ELR (cell line): ENCODE data around the gene TACC2.
"Not testable (repeated sequence)": the region's sequence is repeated elsewhere in the genome, so short reads cannot be mapped to it uniquely, and the experiment has no call there.

Experiments
- DNase-seq: peaks from one replicate; pipeline ENCODE4 v3.0.0-alpha.2; 2015; ENCODE audit warnings: low read depth

TACC2 gene

GRCh38 chr10:122023257-122023656 is 34.3 kb downstream of the TACC2 start:
- not testable (repeated sequence) for DNase-seq

- peak; percentile 35 for DNase-seq
Observed at GRCh38 chr10:122029499-122030199, 40.7 kb downstream of the TACC2 start.

GRCh38 chr10:122030200-122030552 is 41.2 kb downstream of the TACC2 start:
- no peak for DNase-seq

GRCh38 chr10:122033224-122033926 is 44.4 kb downstream of the TACC2 start:
- no peak for DNase-seq

GRCh38 chr10:122034149-122034756 is 45.3 kb downstream of the TACC2 start:
- peak; percentile 84 for DNase-seq

- no peak for DNase-seq
Observed at GRCh38 chr10:122040786-122041185, 51.8 kb downstream of the TACC2 start.

GRCh38 chr10:122042836-122043235 is 53.9 kb downstream of the TACC2 start:
- DNase-seq, result no peak

GRCh38 chr10:122044045-122044661 is 55.2 kb downstream of the TACC2 start:
- no peak for DNase-seq

GRCh38 chr10:122044713-122045112 is 55.8 kb downstream of the TACC2 start:
- DNase-seq, result no peak

GRCh38 chr10:122045212-122045611 is 56.2 kb downstream of the TACC2 start:
- no peak for DNase-seq

GRCh38 chr10:122047560-122047959 is 58.6 kb downstream of the TACC2 start:
- no peak for DNase-seq

GRCh38 chr10:122049076-122049475 is 60.1 kb downstream of the TACC2 start:
- DNase-seq, result no peak

- no peak for DNase-seq
Observed at GRCh38 chr10:122050311-122050710, 61.3 kb downstream of the TACC2 start.

- DNase-seq, result no peak
Observed at GRCh38 chr10:122050811-122051210, 61.8 kb downstream of the TACC2 start.

- peak; percentile 84 for DNase-seq
Observed at GRCh38 chr10:122051609-122052385, 62.8 kb downstream of the TACC2 start.

GRCh38 chr10:122052701-122053100 is 63.7 kb downstream of the TACC2 start:
- DNase-seq, result peak; percentile 37

GRCh38 chr10:122053314-122053713 is 64.4 kb downstream of the TACC2 start:
- DNase-seq, result no peak

GRCh38 chr10:122054048-122055025 is 65.4 kb downstream of the TACC2 start:
- peak; percentile 68 for DNase-seq

GRCh38 chr10:122055252-122055651 is 66.3 kb downstream of the TACC2 start:
- no peak for DNase-seq

GRCh38 chr10:122056431-122057094 is 67.6 kb downstream of the TACC2 start:
- peak; percentile 25 for DNase-seq
